H1 (cell line): ENCODE results near the gene RNF187. TPM values are rescaled to one million over a fixed set of nuclear protein-coding genes. Genes with fewer than 3 reads are reported as not detected.

Experiments used
- CTCF ChIA-PET: fragments of 300-600 bp; sonication (Branson Sonifier 250); formaldehyde crosslinking; loops from one replicate; lab custom pipeline; 2021; ENCODE audit not compliant: partially characterized antibody; lab: Charles Lee
- POLR2A ChIA-PET: fragments of 300-600 bp; sonication (Branson Sonifier 250); formaldehyde crosslinking; loops from one replicate; lab custom pipeline; 2021; ENCODE audit warnings: inconsistent platforms; ENCODE audit not compliant: partially characterized antibody; lab: Charles Lee
- DNase-seq, 2 experiments: peaks; one replicate each; pipeline versions ENCODE4 v3.0.0 to v3.0.0-alpha.2; 2010 to 2022; ENCODE audit warnings: low spot score in 2 of 2, low read depth in 1 of 2, mixed read lengths in 1 of 2
- FAIRE-seq: peaks from 2 replicates; lab custom pipeline; 2011; peaks lifted over from hg19 to GRCh38; lab: Jason Lieb, UNC
- H2AFZ ChIP-seq: 2 replicates; pipeline ENCODE4 v1.8.1; 2012; ENCODE audit warnings: low read length, inconsistent platforms
- H2AK5ac ChIP-seq: 2 replicates; pipeline ENCODE4 v1.6.1; 2013; ENCODE audit warnings: low read depth, low read length
- H2BK120ac ChIP-seq: replicated peaks from 2 replicates; pipeline ENCODE3; 2013; ENCODE audit warnings: low read depth, low read length, inconsistent platforms
- H2BK12ac ChIP-seq: 2 replicates; pipeline ENCODE4 v1.6.1; 2013; ENCODE audit warnings: low read depth, low read length
- H2BK15ac ChIP-seq: 2 replicates; pipeline ENCODE4 v1.6.1; 2013; ENCODE audit warnings: low read length
- H2BK20ac ChIP-seq: 2 replicates; pipeline ENCODE4 v1.6.1; 2013; ENCODE audit warnings: low read length
- H2BK5ac ChIP-seq: 2 replicates; pipeline ENCODE4 v1.6.1; 2013; ENCODE audit warnings: low read depth, low read length
- H3K14ac ChIP-seq: 2 replicates; pipeline ENCODE4 v1.6.1; 2013; ENCODE audit warnings: inconsistent platforms; ENCODE audit not compliant: insufficient read length
- H3K18ac ChIP-seq: 2 replicates; pipeline ENCODE4 v1.6.1; 2013; ENCODE audit warnings: low read length; ENCODE audit errors: extremely low read depth
- H3K23ac ChIP-seq: 2 replicates; pipeline ENCODE4 v1.6.1; 2013; ENCODE audit warnings: inconsistent platforms; ENCODE audit not compliant: insufficient read length
- H3K23me2 ChIP-seq: 2 replicates; pipeline ENCODE4 v1.6.1; 2013; ENCODE audit warnings: low read depth, low read length
- H3K27ac ChIP-seq: 2 replicates; pipeline ENCODE4 v1.6.1; 2011; ENCODE audit warnings: low read depth, low read length, inconsistent platforms
- H3K27me3 ChIP-seq, 4 experiments: replicated peaks in 1 of 4; 1 replicate in 1 of 4; 2 replicates in 3 of 4; pipeline versions ENCODE4 v1.6.1 to v1.8.1; 2011 to 2013; ENCODE audit warnings: low read length in 3 of 4, mild to moderate bottlenecking in 3 of 4, inconsistent platforms in 2 of 4, mixed read lengths in 2 of 4, moderate library complexity in 1 of 4; ENCODE audit not compliant: control insufficient read depth in 3 of 4, insufficient read depth in 3 of 4; ENCODE audit errors: extremely low read depth in 1 of 4
- H3K36me3 ChIP-seq, 4 experiments: 2 replicates each; pipeline versions ENCODE4 v1.6.1 to v1.8.1; 2011 to 2013; ENCODE audit warnings: mild to moderate bottlenecking in 4 of 4, low read length in 3 of 4, moderate library complexity in 2 of 4, control low read depth in 1 of 4, inconsistent platforms in 1 of 4; ENCODE audit not compliant: insufficient read depth in 4 of 4, control insufficient read depth in 2 of 4
- H3K4ac ChIP-seq: replicated peaks from 2 replicates; pipeline ENCODE3; 2013; ENCODE audit warnings: low read length, low read depth, mixed read lengths, inconsistent platforms; ENCODE audit not compliant: insufficient read length
- H3K4me1 ChIP-seq, 4 experiments: replicated peaks in 1 of 4; 1 replicate in 1 of 4; 2 replicates in 3 of 4; pipeline versions ENCODE4 v1.6.1 to v1.8.1; 2011 to 2013; ENCODE audit warnings: low read length in 3 of 4, inconsistent platforms in 2 of 4, mixed read lengths in 1 of 4; ENCODE audit not compliant: insufficient read depth in 4 of 4, control insufficient read depth in 3 of 4
- H3K4me2 ChIP-seq, 2 experiments: 2 replicates each; pipeline versions ENCODE4 v1.6.1 to v1.8.1; 2011 to 2013; ENCODE audit warnings: low read depth in 2 of 2, low read length in 2 of 2, control low read depth in 1 of 2, inconsistent platforms in 1 of 2, mild to moderate bottlenecking in 1 of 2; ENCODE audit not compliant: insufficient read depth in 1 of 2
- H3K4me3 ChIP-seq, 4 experiments: fragments of 200-600, 300-600 bp in 1 of 4; sonication (generic), shearing (Covaris generic), sonication (Bioruptor Twin) in 1 of 4; 2 replicates each; pipeline versions ENCODE4 v1.5.1 to v1.8.1; 2011 to 2016; ENCODE audit warnings: low read length in 4 of 4, low read depth in 3 of 4, control low read depth in 2 of 4, inconsistent platforms in 2 of 4, mild to moderate bottlenecking in 2 of 4, mixed read lengths in 1 of 4, moderate library complexity in 1 of 4; ENCODE audit not compliant: insufficient read depth in 2 of 4; ENCODE audit errors: extremely low read depth in 1 of 4
- H3K56ac ChIP-seq: replicated peaks from 2 replicates; pipeline ENCODE3; 2013; ENCODE audit warnings: low read depth, mild to moderate bottlenecking, mixed read lengths, low read length, inconsistent platforms; ENCODE audit not compliant: insufficient read length
- H3K79me1 ChIP-seq: 2 replicates; pipeline ENCODE4 v1.6.1; 2013; ENCODE audit warnings: low read depth, low read length, control low read depth
- H3K79me2 ChIP-seq, 2 experiments: 2 replicates each; pipeline versions ENCODE4 v1.6.1 to v1.8.1; 2012 to 2013; ENCODE audit warnings: low read length in 2 of 2, mild to moderate bottlenecking in 2 of 2, inconsistent platforms in 1 of 2; ENCODE audit not compliant: insufficient read depth in 2 of 2, control insufficient read depth in 1 of 2
- H3K9ac ChIP-seq, 4 experiments: replicated peaks in 1 of 4; 1 replicate in 1 of 4; 2 replicates in 3 of 4; pipeline versions ENCODE4 v1.6.1 to v1.8.1; 2011 to 2013; ENCODE audit warnings: low read depth in 3 of 4, low read length in 3 of 4, control low read depth in 2 of 4, mild to moderate bottlenecking in 2 of 4, moderate library complexity in 2 of 4, inconsistent platforms in 1 of 4; ENCODE audit errors: extremely low read depth in 1 of 4
- H3K9me3 ChIP-seq, 2 experiments: 2 replicates each; pipeline versions ENCODE4 v1.6.1 to v1.8.1; 2012 to 2013; ENCODE audit warnings: mild to moderate bottlenecking in 2 of 2, moderate library complexity in 2 of 2, control low read depth in 1 of 2, inconsistent platforms in 1 of 2, low read depth in 1 of 2, low read length in 1 of 2, mixed read lengths in 1 of 2; ENCODE audit not compliant: insufficient read depth in 2 of 2
- H4K20me1 ChIP-seq, 2 experiments: replicated peaks in 1 of 2; 2 replicates each; pipeline versions ENCODE3 to v1.8.1; 2011 to 2013; ENCODE audit warnings: inconsistent platforms in 2 of 2, low read length in 2 of 2, mild to moderate bottlenecking in 1 of 2; ENCODE audit not compliant: insufficient read depth in 2 of 2, control insufficient read depth in 1 of 2
- H4K5ac ChIP-seq: 2 replicates; pipeline ENCODE4 v1.6.1; 2013; ENCODE audit warnings: low read length, low read depth, mixed read lengths, inconsistent platforms; ENCODE audit not compliant: insufficient read length
- H4K8ac ChIP-seq: 2 replicates; pipeline ENCODE4 v1.8.0; 2013; ENCODE audit warnings: mild to moderate bottlenecking, moderate library complexity, low read length, inconsistent platforms; ENCODE audit not compliant: insufficient read depth; ENCODE audit errors: extremely low read depth
- H4K91ac ChIP-seq: replicated peaks from 2 replicates; pipeline ENCODE3; 2013; ENCODE audit warnings: low read length, mixed read lengths, inconsistent platforms; ENCODE audit not compliant: insufficient read length
- BRCA1 ChIP-seq: IDR thresholded peaks from 2 replicates; pipeline ENCODE4 v1.6.1; 2012; ENCODE audit warnings: low read depth, low read length, improper control_type of control experiment
- CHD1 ChIP-seq: IDR thresholded peaks from 2 replicates; pipeline ENCODE4 v1.6.1; 2012; ENCODE audit warnings: low read depth, low read length, improper control_type of control experiment
- GABPA ChIP-seq: IDR thresholded peaks from 2 replicates; pipeline ENCODE4 v1.6.1; 2011; ENCODE audit warnings: mild to moderate bottlenecking, low read length, moderate library complexity, borderline replicate concordance; ENCODE audit not compliant: insufficient read depth
- GTF2F1 ChIP-seq: IDR thresholded peaks from 2 replicates; pipeline ENCODE4 v1.6.1; 2012; ENCODE audit warnings: low read depth, low read length, improper control_type of control experiment, borderline replicate concordance
- HDAC2 ChIP-seq, 2 experiments: fragments of 300-600 bp in 1 of 2; sonication (generic) in 1 of 2; IDR thresholded peaks; 2 replicates each; pipeline ENCODE4 v1.6.1; 2011 to 2012; ENCODE audit warnings: low read depth in 2 of 2, low read length in 2 of 2, mild to moderate bottlenecking in 2 of 2, moderate library complexity in 2 of 2, borderline replicate concordance in 1 of 2, inconsistent platforms in 1 of 2
- JUND ChIP-seq: IDR thresholded peaks from 2 replicates; pipeline ENCODE4 v1.6.1; 2011; ENCODE audit warnings: mild to moderate bottlenecking, improper control_type of control experiment, low read length
- KDM1A ChIP-seq: fragments of 200-600, 300-600 bp; sonication (generic); IDR thresholded peaks from 2 replicates; pipeline ENCODE4 v1.7.1; 2016; ENCODE audit warnings: mild to moderate bottlenecking, low read length, borderline replicate concordance
- PHF8 ChIP-seq: fragments of 200-600 bp; sonication (generic); conservative IDR thresholded peaks from 2 replicates; pipeline ENCODE4 v1.7.1; 2012; ENCODE audit warnings: low read depth, mild to moderate bottlenecking, inconsistent platforms, low read length, moderate library complexity
- RBBP5 ChIP-seq: IDR thresholded peaks from 2 replicates; pipeline ENCODE4 v1.7.1; 2012; ENCODE audit warnings: low read depth, mild to moderate bottlenecking, inconsistent platforms, low read length, moderate library complexity, borderline replicate concordance
- SP2 ChIP-seq: IDR thresholded peaks from 2 replicates; pipeline ENCODE4 v1.6.1; 2012; ENCODE audit warnings: mild to moderate bottlenecking, low read length, inconsistent platforms
- SRF ChIP-seq: IDR thresholded peaks from 2 replicates; pipeline ENCODE4 v1.6.1; 2011; ENCODE audit warnings: mild to moderate bottlenecking, low read depth, low read length, moderate library complexity
- YY1 ChIP-seq: IDR thresholded peaks from 2 replicates; pipeline ENCODE4 v1.6.1; 2011; ENCODE audit warnings: low read depth, mild to moderate bottlenecking, low read length
- WGBS, 2 experiments: shearing (Covaris generic) in 1 of 2; methylation state at CpG; one replicate each; pipeline versions ENCODE4 v1.1.6 to v1.1.7; 2013 to 2015; ENCODE audit warnings: low lambda C conversion rate in 2 of 2, mixed read lengths in 2 of 2, inconsistent platforms in 1 of 2, low coverage in 1 of 2, missing lambda C conversion rate in 1 of 2; ENCODE audit not compliant: insufficient replicate concordance in 2 of 2, insufficient coverage in 1 of 2, insufficient read length in 1 of 2; ENCODE audit errors: extremely low coverage in 1 of 2, missing lambda C conversion rate in 1 of 2; 5-methylcytosine and 5-hydroxymethylcytosine counted together
- polyA plus RNA-seq, 7 experiments: library from polyadenylated mRNA; depleted of rRNA in 3 of 7; stranded (reverse) in 5 of 7; unstranded in 2 of 7; fragments of >200 nt in 5 of 7; fragments of 200-250 nt in 2 of 7; gene quantifications; 1 replicate in 5 of 7; 2 replicates in 1 of 7; 4 replicates in 1 of 7; pipeline versions ENCODE4 v1.2.1 to v1.2.3, GENCODE V29; 2011 to 2013; ENCODE audit warnings: missing spikeins in 2 of 7, mixed read lengths in 2 of 7
- total RNA-seq: library from RNA; stranded (reverse); fragmentation: NEBNext Ultra II Directional; extraction: Animal tissue kit (Norgen Biotek cat#: 25700); gene quantifications from 2 replicates; pipeline ENCODE4 v1.2.1, GENCODE V29; 2021
- TF ChIP-seq, protein P1 (sequence below): IDR thresholded peaks from 2 replicates; pipeline ENCODE4 v1.6.1; 2012; ENCODE audit warnings: inconsistent platforms

RNF187 gene
- total and polyA plus RNA-seq, 2 of the 8 experiments (the other 6 are each of a cell fraction or from before 2014, with no cell fraction given): 47.0 to 113 TPM

GRCh38 chr1:228448372-228448771 is 38.8 kb upstream of the RNF187 start:
- POLR2A ChIA-PET: interaction anchor here (0.7 to 7.8 kb wide), 4 partner anchors 9 to 1114 kb away, joined by 3 to 82 read pairs (median 3); partner anchors contain the start of gene TRIM11
- CTCF ChIA-PET: interaction anchor here (0.6 to 3.9 kb wide), 7 partner anchors 12 to 54 kb away, joined by 3 to 23 read pairs (median 3); no protein-coding TSS in a partner anchor
- TF ChIP-seq PHF8 (no peak), YY1 (no peak), GABPA (no peak), JUND (no peak), BRCA1 (no peak), HDAC2 (IDR thresholded peaks at IDR 0.05; ENCODE audit: borderline replicate concordance in 1 of 2, low read depth in 2 of 2, low read length in 2 of 2) (no peak), CHD1 (no peak), SRF (no peak), KDM1A (no peak), RBBP5 (no peak), SP2 (no peak), GTF2F1 (no peak)
- TF ChIP-seq, protein P1, sequence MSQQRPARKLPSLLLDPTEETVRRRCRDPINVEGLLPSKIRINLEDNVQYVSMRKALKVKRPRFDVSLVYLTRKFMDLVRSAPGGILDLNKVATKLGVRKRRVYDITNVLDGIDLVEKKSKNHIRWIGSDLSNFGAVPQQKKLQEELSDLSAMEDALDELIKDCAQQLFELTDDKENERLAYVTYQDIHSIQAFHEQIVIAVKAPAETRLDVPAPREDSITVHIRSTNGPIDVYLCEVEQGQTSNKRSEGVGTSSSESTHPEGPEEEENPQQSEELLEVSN: no peak

More at GRCh38 chr1:228448372-228448771, 38.8 kb upstream of the RNF187 start:
- no peak overlapping the region for H3K23ac ChIP-seq
- no peaks in the 10 kb centered on the region for H3K9me3 ChIP-seq
- no peak overlapping the region for H2BK120ac ChIP-seq
- H3K4me2 ChIP-seq: no peak overlapping the region
- H3K14ac ChIP-seq: no peak overlapping the region
- no peaks in the 10 kb centered on the region for H3K36me3 ChIP-seq
- no peak overlapping the region for H4K91ac ChIP-seq
- H3K79me1 ChIP-seq: no peaks in the 10 kb centered on the region
- H3K23me2 ChIP-seq: peaks cover 8% of the 10 kb centered on the region
- H3K56ac ChIP-seq: no peak overlapping the region
- H2BK12ac ChIP-seq: no peak overlapping the region
- no peak overlapping the region for H2AFZ ChIP-seq
- H2BK20ac ChIP-seq: no peak overlapping the region
- no peak overlapping the region for H2BK5ac ChIP-seq
- H4K8ac ChIP-seq: no peak overlapping the region
- 81% methylated on average over 6 of the region's 6 CpGs; no CpG with 5 or more reads in 1 of the 2 experiments for WGBS, 2 experiments
- no peak overlapping the region for H4K5ac ChIP-seq
- no peaks in the 10 kb centered on the region for H3K79me2 ChIP-seq
- H3K4me3 ChIP-seq: no peak overlapping the region
- no peak overlapping the region for H3K9ac ChIP-seq
- H3K27me3 ChIP-seq: peaks cover 7 to 53% (median 37%) of the 10 kb centered on the region in 4 experiments
- no peak overlapping the region for H3K4ac ChIP-seq
- peaks cover 0 to 4% of the 10 kb centered on the region in 2 experiments for H4K20me1 ChIP-seq
- no peak overlapping the region for H2BK15ac ChIP-seq
- DNase-seq: no peak
- H2AK5ac ChIP-seq: no peak overlapping the region
- no peak for FAIRE-seq
- H3K18ac ChIP-seq: no peak overlapping the region
- no peak overlapping the region for H3K27ac ChIP-seq
- peaks cover 0 to 11% (median 2%) of the 10 kb centered on the region in 4 experiments; a peak in 5 of 7 replicates for H3K4me1 ChIP-seq
